ENCODE results near the gene NTNG1.
A peak's percentile ranks its signal among the peaks of the same experiment; 100 is the strongest.
"Not testable (repeated sequence)": the region's sequence is repeated elsewhere in the genome, so short reads cannot be mapped to it uniquely, and the experiment has no call there.

Gene NTNG1

GRCh38 chr1:107200631-107201030 is 59.8 kb downstream of the NTNG1 start:
- DNase-seq: no peak

- DNase-seq: no peak
Measured at GRCh38 chr1:107202007-107202406, 61.2 kb downstream of the NTNG1 start.

GRCh38 chr1:107213225-107213624 is 72.4 kb downstream of the NTNG1 start:
- DNase-seq: no peak

- no peak for DNase-seq
Measured at GRCh38 chr1:107220036-107220435, 79.2 kb downstream of the NTNG1 start.

GRCh38 chr1:107225706-107226105 is 84.9 kb downstream of the NTNG1 start:
- DNase-seq: no peak

GRCh38 chr1:107228704-107229371 is 88.0 kb downstream of the NTNG1 start:
- no peak for DNase-seq

- no peak for DNase-seq
Measured at GRCh38 chr1:107229711-107230110, 88.9 kb downstream of the NTNG1 start.

- no peak for DNase-seq
Measured at GRCh38 chr1:107230121-107230520, 89.3 kb downstream of the NTNG1 start.

- no peak for DNase-seq
Measured at GRCh38 chr1:107231291-107231690, 90.5 kb downstream of the NTNG1 start.

GRCh38 chr1:107232426-107232825 is 91.6 kb downstream of the NTNG1 start:
- DNase-seq: no peak

GRCh38 chr1:107236760-107237159 is 95.9 kb downstream of the NTNG1 start:
- DNase-seq: not testable (repeated sequence)

GRCh38 chr1:107243461-107243860 is 102.6 kb downstream of the NTNG1 start:
- DNase-seq: no peak

- DNase-seq: no peak
Measured at GRCh38 chr1:107244709-107245500, 104.1 kb downstream of the NTNG1 start.

GRCh38 chr1:107246775-107247345 is 106.0 kb downstream of the NTNG1 start:
- DNase-seq: no peak

- DNase-seq: no peak
Measured at GRCh38 chr1:107247679-107248078, 106.8 kb downstream of the NTNG1 start.

- peak; percentile 21 for DNase-seq
Measured at GRCh38 chr1:107250169-107250568, 109.3 kb downstream of the NTNG1 start.

- DNase-seq: no peak
Measured at GRCh38 chr1:107251083-107251482, 110.2 kb downstream of the NTNG1 start.

- no peak for DNase-seq
Measured at GRCh38 chr1:107251839-107252238, 111.0 kb downstream of the NTNG1 start.

- DNase-seq: no peak
Measured at GRCh38 chr1:107252271-107252670, 111.4 kb downstream of the NTNG1 start.

GRCh38 chr1:107254306-107254705 is 113.5 kb downstream of the NTNG1 start:
- DNase-seq: peak; percentile 51

GRCh38 chr1:107255469-107255868 is 114.6 kb downstream of the NTNG1 start:
- DNase-seq: no peak

GRCh38 chr1:107262467-107263286 is 121.8 kb downstream of the NTNG1 start:
- no peak for DNase-seq

- no peak for DNase-seq
Measured at GRCh38 chr1:107263291-107263915, 122.6 kb downstream of the NTNG1 start.

All from NCI-H1105 (cell line).